ENCODE data around the gene KAZN. TPM values are rescaled to one million over a fixed set of nuclear protein-coding genes. Genes with fewer than 3 reads are reported as not detected.

The KAZN gene
- total and polyA plus RNA-seq, 3 donors from 2014 or later, result 12.1 to 14.6 (median 13.8) TPM

GRCh38 chr1:14928886-14929546 lies 330.5 kb downstream of the KAZN start:
- TF ChIP-seq CTCF (IDR thresholded peaks at IDR 0.05) (no peak), POLR2A (IDR thresholded peaks at IDR 0.05) (no peak)
- intact Hi-C loops (cut with DNase I; ENCODE audit: low total_unique reads), result loop anchor here (10.0 kb wide), 1 partner anchor 96 kb away; no protein-coding TSS in a partner anchor
- H3K4me1 ChIP-seq, result peaks cover 35% of the 10 kb centered on the region

GRCh38 chr1:14929547-14930246 lies 331.2 kb downstream of the KAZN start:
- H3K27ac ChIP-seq, result peak overlapping the region; percentile 41 to 58
- no peaks in the 10 kb centered on the region for H3K27me3 ChIP-seq
- intact Hi-C loops (cut with DNase I; ENCODE audit: low total_unique reads), result loop anchor here (10.0 kb wide), 1 partner anchor 95 kb away; no protein-coding TSS in a partner anchor
- peak overlapping the region in 1 of 2 donors; percentile 16 for H3K4me3 ChIP-seq
- WGBS, 2 donors, result 46 to 54% methylated on average over 17 to 22 of the region's 22 CpGs
- TF ChIP-seq POLR2A (IDR thresholded peaks at IDR 0.05), result no peak
- no peak for TF ChIP-seq CTCF (IDR thresholded peaks at IDR 0.05)
- no peaks in the 10 kb centered on the region for H3K9me3 ChIP-seq
- peak; percentile 69 for DNase-seq
- H3K36me3 ChIP-seq (ENCODE audit: low read depth, missing control alignments), result no peaks in the 10 kb centered on the region
- peaks cover 35% of the 10 kb centered on the region for H3K4me1 ChIP-seq

More at GRCh38 chr1:14928886-14929546, 330.5 kb downstream of the KAZN start:
- Histone ChIP-seq H3K4me3 (no peak overlapping the region), H3K27me3 (no peaks in the 10 kb centered on the region), H3K27ac (peak overlapping the region; percentile 41 to 58), H3K36me3 (ENCODE audit: low read depth, missing control alignments) (no peaks in the 10 kb centered on the region), H3K9me3 (no peaks in the 10 kb centered on the region)
- no peak for DNase-seq
- 57 to 61% methylated on average over 2 of the region's 2 CpGs for WGBS, 2 donors

GRCh38 chr1:14930247-14930965 lies 331.9 kb downstream of the KAZN start:
- no peak for TF ChIP-seq CTCF (IDR thresholded peaks at IDR 0.05)
- no peak for TF ChIP-seq POLR2A (IDR thresholded peaks at IDR 0.05)
- intact Hi-C loops (cut with DNase I; ENCODE audit: low total_unique reads), result no loop called here
- Histone ChIP-seq H3K27me3 (no peaks in the 10 kb centered on the region), H3K9me3 (no peaks in the 10 kb centered on the region), H3K27ac (peak overlapping the region; percentile 41 to 58), H3K36me3 (ENCODE audit: low read depth, missing control alignments) (no peaks in the 10 kb centered on the region), H3K4me1 (peaks cover 35% of the 10 kb centered on the region), H3K4me3 (peak overlapping the region in 1 of 2 donors; percentile 16)
- no peak for DNase-seq
- 55 to 56% methylated on average over 8 to 15 of the region's 15 CpGs for WGBS, 2 donors

- intact Hi-C loops (cut with DNase I; ENCODE audit: low total_unique reads), result no loop called here
- no peak for TF ChIP-seq CTCF (IDR thresholded peaks at IDR 0.05)
- TF ChIP-seq POLR2A (IDR thresholded peaks at IDR 0.05), result no peak
- H3K4me1 ChIP-seq, result peaks cover 29% of the 10 kb centered on the region
- DNase-seq, result no peak
- 84 to 94% methylated on average over 14 to 18 of the region's 18 CpGs for WGBS, 2 donors
- H3K27ac ChIP-seq, result no peak overlapping the region
- no peaks in the 10 kb centered on the region for H3K9me3 ChIP-seq
- H3K27me3 ChIP-seq, result no peaks in the 10 kb centered on the region
- H3K4me3 ChIP-seq, result no peak overlapping the region
- H3K36me3 ChIP-seq (ENCODE audit: low read depth, missing control alignments), result no peaks in the 10 kb centered on the region
Observed at GRCh38 chr1:14932034-14932638, 333.7 kb downstream of the KAZN start.

Measured in testis (tissue), 3 donors.